ENCODE measurements around the gene ATP10D.
"Not testable (repeated sequence)": the region's sequence is repeated elsewhere in the genome, so short reads cannot be mapped to it uniquely, and the experiment has no call there.

ATP10D gene

DNA sequence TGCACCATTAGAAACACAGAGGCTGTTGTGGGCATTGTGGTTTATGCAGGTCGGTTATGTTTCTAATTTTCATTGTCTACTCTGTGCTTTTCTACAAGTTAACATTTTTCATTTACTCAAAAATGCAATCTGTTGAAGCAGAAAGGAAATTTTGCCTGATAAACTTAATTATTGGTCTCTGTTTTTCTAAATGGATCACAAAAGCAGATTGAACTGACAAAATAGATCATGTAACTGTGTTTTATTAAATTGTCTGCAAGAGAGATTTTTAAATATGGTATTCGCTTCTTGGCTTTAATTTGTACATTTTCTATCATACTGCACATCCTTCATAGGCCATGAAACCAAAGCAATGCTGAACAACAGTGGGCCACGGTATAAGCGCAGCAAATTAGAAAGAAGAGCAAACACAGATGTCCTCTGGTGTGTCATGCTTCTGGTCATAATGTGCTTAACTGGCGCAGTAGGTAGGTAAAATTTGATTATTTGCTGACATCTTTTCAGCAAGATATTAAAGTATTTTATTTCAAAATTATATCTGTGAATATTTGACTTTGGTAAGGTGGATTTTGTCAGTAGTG, 50.6 kb downstream of the ATP10D start:
- DNase-seq (ENCODE audit: low spot score), result no peak

GRCh38 chr4:47536966-47537365, 51.9 kb downstream of the ATP10D start:
- DNase-seq (ENCODE audit: low spot score), result no peak

DNA sequence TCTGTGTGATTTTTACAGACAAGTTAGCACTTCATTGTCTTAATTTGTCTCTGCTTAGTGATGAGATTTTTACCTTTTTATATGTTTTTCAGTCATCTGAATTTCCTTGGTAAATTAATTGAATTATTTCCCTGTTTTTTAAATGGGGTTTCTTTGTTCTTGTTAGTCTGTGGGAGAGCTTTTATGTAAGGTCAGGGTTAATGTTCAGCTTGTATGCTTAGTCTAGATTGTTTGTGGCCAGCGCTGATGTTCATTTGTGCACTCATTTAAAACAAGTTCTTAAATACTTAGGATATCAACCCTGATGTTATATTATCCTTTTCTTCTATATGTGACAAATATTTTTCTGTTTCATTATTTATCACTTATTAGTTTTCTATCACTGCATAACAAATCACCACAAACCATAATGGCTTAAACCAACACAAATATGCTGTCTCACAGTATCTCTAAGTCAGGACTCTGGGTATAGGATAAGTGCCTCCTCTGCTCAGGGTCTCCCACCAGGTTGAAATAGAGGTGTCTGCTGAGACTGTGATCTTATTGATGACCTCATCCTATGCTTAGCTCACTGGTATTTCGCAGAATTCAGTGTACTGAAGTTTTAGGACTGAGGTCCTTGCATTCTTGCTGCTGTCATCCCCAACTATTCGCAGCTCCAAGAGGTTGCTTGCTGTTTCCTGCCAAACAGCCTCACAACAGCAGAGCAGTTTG, 53.2 kb downstream of the ATP10D start:
- no peak for DNase-seq (ENCODE audit: low spot score)

DNA sequence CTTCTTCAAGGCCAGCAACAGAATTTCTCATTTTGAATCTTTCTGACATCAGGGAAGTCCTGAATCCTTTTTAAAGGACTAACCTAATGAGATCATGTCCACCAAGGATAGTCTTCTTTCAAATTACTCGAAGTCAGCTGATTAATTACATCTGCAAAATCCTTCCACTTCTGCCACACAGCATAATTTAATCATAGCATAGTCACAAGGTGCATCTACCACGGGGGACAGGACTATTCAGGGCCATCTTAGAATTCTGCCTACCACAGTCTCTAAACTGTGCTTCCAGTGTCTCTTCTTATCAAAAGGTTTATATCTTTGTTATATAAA, 53.7 kb downstream of the ATP10D start:
- no peak for DNase-seq (ENCODE audit: low spot score)

DNA sequence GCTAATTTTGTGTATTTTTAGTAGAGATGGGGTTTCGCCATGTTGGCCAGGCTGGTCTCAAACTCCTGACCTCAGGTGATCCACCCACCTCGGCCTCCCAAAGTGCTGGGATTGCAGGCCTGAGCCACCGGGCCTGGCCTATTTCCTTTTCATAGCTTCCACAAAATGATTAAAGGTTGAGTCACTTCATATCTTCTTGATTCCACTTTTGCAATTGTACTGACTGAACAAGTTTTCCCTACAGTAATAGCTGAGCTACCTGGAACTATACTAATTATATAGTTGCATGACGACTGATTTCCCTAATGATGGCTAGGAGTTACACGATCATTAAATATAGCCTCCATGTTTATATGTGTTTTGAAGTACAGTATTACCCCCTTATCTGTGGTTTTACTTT, 57.6 kb downstream of the ATP10D start:
- not testable (repeated sequence) for DNase-seq (ENCODE audit: low spot score)

DNA sequence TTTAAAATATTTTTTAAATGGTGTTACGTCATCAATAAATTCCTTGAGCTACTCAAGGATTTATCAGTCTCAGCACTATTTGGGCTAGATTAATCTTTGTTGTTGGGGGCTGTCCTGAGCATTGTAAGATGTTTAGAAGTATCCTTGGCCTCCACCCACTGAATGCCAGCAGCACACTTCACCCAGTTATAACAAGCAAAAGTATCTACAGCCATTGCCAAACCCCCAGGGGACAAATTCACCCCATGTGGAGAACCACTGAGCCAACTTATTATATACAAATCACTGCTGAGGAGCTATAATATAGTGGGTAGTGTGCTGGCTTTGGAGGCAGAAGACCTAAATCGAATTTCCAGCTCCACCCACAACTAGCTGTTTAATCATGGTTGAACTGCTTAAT, 58.3 kb downstream of the ATP10D start:
- no peak for DNase-seq (ENCODE audit: low spot score)

DNA sequence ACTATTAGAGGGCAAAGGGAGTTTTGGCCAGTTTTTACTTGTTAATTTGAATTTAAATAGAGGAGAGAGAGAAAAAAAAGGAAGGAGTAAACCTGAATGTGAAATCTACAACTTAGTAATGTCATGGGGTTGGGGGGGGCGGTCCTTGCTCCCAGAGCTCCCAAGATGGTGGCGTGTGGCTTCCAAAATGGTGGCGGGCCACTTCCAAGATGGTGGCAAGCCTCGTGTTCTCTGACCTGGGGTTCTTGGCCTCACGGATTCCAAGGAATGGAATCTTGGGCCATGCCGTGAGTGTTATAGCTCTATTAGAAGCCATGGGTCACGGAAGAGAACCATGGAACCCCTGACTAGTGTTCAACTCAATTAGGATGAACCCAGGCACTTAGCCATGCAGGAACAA, 65.3 kb downstream of the ATP10D start:
- not testable (repeated sequence) for DNase-seq (ENCODE audit: low spot score)

DNA sequence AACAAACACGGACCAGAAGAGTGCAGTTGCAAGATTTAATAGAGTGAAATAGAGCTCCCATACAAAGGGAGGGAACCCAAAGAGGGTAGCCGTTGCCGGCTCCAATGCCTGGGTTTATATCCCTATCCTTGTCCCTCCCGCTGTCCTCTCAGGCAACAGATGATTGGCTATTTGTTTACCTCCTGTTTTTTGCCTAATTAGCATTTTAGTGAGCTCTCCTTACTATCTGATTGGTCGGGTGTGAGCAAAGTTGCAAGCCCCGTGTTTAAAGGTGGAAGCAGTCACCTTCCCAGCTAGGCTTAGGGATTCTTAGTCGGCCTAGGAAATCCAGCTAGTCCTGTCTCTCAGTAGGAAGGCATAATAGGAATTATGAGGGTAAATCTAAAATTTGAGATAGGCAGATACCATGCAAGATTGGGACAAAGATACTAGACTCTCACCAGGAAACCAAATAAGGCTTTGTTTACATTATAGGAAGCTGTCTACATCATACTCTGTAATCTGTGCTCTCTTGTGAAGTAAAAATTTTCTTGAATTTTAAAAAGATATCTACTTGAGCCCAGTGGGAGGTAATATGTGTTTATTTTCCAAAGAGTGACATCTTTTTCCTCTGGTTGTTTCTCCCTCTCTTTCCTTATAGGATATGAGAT, 65.9 kb downstream of the ATP10D start:
- DNase-seq (ENCODE audit: low spot score), result no peak

- DNase-seq (ENCODE audit: low spot score), result no peak
Measured at GRCh38 chr4:47551682-47552081, 66.6 kb downstream of the ATP10D start.

DNA sequence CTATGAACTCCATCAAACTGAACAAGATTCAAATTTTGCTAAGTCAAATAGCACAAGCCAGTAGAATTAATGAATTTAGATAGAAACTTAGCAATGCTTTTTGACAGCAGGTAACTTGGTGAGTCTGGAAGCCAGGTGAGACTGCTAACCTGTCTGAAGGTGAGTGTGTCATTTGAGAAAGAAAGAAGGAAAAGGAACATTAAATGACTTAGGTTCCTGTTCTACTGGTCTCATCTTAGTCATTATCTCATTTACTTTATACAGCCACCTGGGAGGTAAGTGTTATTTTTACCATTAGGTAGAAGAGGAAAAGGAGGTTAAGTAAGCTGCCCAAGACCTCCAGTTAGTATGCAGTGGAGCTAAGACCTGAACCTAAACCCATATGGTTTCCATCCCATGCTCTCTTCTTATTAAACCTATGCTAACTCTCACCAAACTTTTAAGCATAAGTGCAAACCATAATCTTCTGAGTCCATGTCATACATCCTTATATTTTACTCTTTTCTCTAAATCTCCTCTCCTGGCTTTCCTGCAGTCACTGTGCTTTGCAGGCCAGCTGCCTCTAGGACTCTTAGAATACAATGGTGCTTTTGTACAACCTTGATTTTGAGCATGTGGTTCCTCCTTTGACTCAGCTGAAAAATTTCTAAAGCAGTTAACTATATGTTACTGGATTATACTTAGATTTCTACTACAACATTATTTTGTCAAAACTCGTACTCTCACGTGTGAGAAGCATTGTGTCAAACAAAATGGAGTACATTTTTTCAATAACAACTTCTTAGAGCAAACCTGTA, 68.5 kb downstream of the ATP10D start:
- DNase-seq (ENCODE audit: low spot score), result no peak

- DNase-seq (ENCODE audit: low spot score), result not testable (repeated sequence)
Measured at GRCh38 chr4:47555920-47556319, 70.8 kb downstream of the ATP10D start.

- DNase-seq (ENCODE audit: low spot score), result no peak
Measured at GRCh38 chr4:47557255-47557654, 72.2 kb downstream of the ATP10D start.

DNA sequence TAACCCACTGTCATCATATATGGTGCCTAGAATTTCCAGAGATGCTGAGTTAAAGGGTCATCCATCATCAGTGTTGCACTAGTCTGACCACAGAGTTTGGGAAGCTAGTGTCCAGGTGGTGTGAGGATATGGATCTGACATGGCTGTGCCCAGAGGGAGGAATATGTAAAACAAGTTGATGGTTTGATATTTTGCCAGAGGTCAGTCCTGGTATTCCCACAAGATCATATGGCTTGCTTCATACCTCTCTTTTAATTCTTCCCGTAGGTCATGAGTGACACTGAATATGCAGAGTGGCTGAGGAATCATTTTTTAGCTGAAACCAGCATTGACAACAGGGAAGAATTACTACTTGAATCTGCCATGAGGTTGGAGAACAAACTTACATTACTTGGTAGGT, 75.6 kb downstream of the ATP10D start:
- no peak for DNase-seq (ENCODE audit: low spot score)

DNA sequence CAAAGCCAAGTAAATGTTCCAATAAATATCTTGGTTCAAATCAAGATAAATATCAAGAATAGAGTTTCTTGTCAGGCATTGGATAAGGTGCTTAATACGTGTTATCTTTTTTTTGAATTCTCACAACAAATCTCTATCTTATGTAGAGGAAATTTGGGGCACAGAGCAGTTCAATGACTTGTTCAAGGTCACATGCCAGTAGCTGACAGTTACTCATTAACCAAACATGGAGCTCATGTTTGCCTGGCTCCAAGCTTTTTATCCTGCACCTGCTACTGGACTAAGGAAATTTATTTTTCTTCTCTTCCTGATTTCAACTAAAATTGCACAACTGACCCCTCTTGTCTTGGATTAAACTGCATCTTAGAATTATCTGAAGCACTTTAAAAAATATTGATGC, 76.3 kb downstream of the ATP10D start:
- DNase-seq (ENCODE audit: low spot score), result no peak

DNA sequence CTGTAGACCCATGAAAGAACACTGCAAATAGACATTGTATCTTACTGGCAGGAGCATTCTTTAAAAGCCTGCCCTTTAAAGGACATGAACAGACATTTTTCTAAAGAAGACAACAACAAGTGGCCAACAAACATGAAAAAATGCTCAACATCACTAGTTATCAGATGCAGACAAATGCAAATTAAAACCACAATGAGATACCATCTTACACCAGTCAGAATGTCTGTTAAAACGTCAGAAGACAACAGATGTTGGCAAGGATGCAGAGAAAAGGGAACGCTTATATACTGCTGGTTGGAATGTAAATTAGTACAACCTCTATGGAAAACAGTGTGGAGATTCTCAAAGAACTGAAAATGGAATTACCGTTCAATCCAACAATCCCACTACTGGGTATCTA, 77.2 kb downstream of the ATP10D start:
- no peak for DNase-seq (ENCODE audit: low spot score)

GRCh38 chr4:47566566-47566965, 81.5 kb downstream of the ATP10D start:
- no peak for DNase-seq (ENCODE audit: low spot score)

GRCh38 chr4:47566969-47567368, 81.9 kb downstream of the ATP10D start:
- DNase-seq (ENCODE audit: low spot score), result no peak

- no peak for DNase-seq (ENCODE audit: low spot score)
Measured at GRCh38 chr4:47567511-47567910, 82.4 kb downstream of the ATP10D start.

DNA sequence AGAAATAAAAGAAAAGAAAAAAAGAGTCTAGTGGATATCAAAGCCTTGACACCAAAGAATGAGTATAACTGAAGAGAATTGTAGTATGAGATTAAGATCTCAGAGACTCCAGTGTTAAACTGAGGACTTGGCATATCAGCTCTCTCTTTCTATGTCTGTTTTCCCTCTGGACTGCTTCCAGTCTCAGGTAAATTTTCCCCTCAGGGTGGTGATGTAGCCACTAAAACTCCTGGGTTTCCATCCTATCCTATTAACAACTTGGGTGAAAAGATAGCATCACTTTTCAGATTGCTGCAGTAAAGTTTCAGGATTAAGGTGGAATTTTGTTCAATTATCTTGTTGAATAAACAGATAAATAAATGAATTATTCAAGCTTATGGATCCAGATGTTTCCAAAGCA, 85.7 kb downstream of the ATP10D start:
- DNase-seq (ENCODE audit: low spot score), result no peak

- no peak for DNase-seq (ENCODE audit: low spot score)
Measured at GRCh38 chr4:47572981-47573380, 87.9 kb downstream of the ATP10D start.

DNA sequence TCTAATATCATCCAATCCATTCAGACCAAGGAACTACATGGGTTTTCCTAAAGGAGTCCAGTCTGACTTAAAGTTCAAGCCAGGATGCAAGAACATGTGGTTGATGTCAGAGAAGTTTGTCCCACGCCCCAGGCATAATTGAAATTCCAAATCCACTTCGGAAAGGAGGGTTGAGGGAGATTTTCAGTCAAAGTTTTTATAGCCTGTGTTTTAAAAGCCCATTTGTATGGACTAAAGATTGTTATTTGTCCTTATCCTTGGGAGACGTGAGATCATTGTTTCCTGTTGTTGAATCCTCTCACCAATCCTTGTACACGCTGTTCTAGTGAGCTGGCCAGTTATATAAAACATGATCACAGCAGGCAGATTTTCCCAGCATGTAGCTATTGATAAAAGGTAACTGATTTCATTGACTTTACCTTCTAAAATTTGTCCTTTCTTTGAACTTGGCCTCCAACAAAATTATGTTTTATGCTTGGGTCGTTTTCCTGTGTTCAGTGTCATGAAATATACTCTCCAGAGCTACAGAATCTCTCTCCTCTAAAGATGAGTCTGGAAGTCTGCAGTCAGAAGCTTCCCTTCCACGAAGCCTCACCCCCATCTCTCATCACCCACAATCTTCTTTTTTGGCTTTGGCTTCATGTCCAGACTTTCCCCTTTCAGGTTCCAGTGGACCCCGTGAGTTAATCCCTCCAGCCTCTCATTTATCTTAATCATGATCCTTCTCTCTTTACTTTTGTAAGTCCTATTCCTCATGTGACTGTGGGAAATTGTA, 92.9 kb downstream of the ATP10D start:
- no peak for DNase-seq (ENCODE audit: low spot score)

DNA sequence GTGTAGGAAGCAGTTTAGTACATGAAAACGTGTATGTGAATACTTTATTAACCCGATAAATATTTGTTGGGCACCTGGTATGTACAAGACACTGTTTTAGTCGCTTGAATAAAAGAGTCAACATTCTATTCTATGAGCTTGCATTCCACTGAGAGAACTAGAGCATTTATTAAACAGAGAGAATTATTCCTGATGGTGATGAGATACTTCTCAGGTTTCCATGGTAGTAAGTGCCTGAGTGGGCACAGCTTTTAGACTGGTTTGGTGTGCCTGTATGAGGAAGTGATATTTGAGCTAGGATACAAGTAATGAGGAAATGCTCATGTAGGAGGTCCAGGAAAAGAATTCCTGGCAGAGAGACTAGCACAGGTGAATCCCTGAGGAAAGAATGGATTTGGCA, 94.2 kb downstream of the ATP10D start:
- DNase-seq (ENCODE audit: low spot score), result no peak

Data from ecto neural progenitor cell (in vitro differentiated cells).